Astrocyte (in vitro differentiated cells and primary cell): Measurements from ENCODE around the gene GJB6. TPM values are rescaled to one million over a fixed set of nuclear protein-coding genes. Genes with fewer than 3 reads are reported as not detected.

Source experiments
- DNase-seq: peaks from one replicate; pipeline ENCODE4 v3.0.0-alpha.2; 2010; ENCODE audit warnings: low read depth
- FAIRE-seq: peaks from 2 replicates; lab custom pipeline; 2011; peaks lifted over from hg19 to GRCh38; lab: Jason Lieb, UNC
- H2AFZ ChIP-seq: 2 replicates; pipeline ENCODE4 v1.6.0; 2012; ENCODE audit warnings: low read depth, low read length, inconsistent platforms
- H3K27ac ChIP-seq: 2 replicates; pipeline ENCODE4 v1.5.1; 2011; ENCODE audit warnings: low read depth, low read length, inconsistent platforms
- H3K27me3 ChIP-seq: 2 replicates; pipeline ENCODE4 v1.6.0; 2011; ENCODE audit warnings: low read length, inconsistent platforms; ENCODE audit not compliant: insufficient read depth
- H3K36me3 ChIP-seq: 2 replicates; pipeline ENCODE4 v1.5.1; 2011; ENCODE audit warnings: low read length, inconsistent platforms; ENCODE audit not compliant: insufficient read depth
- H3K4me1 ChIP-seq: 2 replicates; pipeline ENCODE4 v1.5.1; 2011; ENCODE audit warnings: low read length, inconsistent platforms; ENCODE audit not compliant: insufficient read depth
- H3K4me2 ChIP-seq: 2 replicates; pipeline ENCODE4 v1.6.0; 2012; ENCODE audit warnings: low read length, inconsistent platforms
- H3K4me3 ChIP-seq: 2 replicates; pipeline ENCODE4 v1.5.1; 2011; ENCODE audit warnings: low read depth, mild to moderate bottlenecking, low read length, inconsistent platforms; ENCODE audit not compliant: insufficient read depth
- H3K79me2 ChIP-seq: 2 replicates; pipeline ENCODE4 v1.6.0; 2012; ENCODE audit warnings: mild to moderate bottlenecking, low read length, inconsistent platforms; ENCODE audit not compliant: insufficient read depth
- H3K9ac ChIP-seq: 2 replicates; pipeline ENCODE4 v1.6.0; 2012; ENCODE audit warnings: mild to moderate bottlenecking, low read length, inconsistent platforms
- H3K9me3 ChIP-seq: 2 replicates; pipeline ENCODE4 v1.5.1; 2012; ENCODE audit warnings: low read depth, mild to moderate bottlenecking, low read length, inconsistent platforms; ENCODE audit not compliant: insufficient read depth
- H4K20me1 ChIP-seq: 2 replicates; pipeline ENCODE4 v1.6.0; 2012; ENCODE audit warnings: low read length, inconsistent platforms; ENCODE audit not compliant: insufficient read depth
- H3K27ac Mint-ChIP-seq: one replicate; pipeline ENCODE4 v1.8.0; 2021; ENCODE audit warnings: mild to moderate bottlenecking, mixed read lengths; ENCODE audit not compliant: unreplicated experiment
- H3K27me3 Mint-ChIP-seq: one replicate; pipeline ENCODE4 v1.8.0; 2021; ENCODE audit warnings: low read depth, mixed read lengths; ENCODE audit not compliant: unreplicated experiment
- H3K36me3 Mint-ChIP-seq: one replicate; pipeline ENCODE4 v1.8.0; 2021; ENCODE audit warnings: low read depth, mixed read lengths; ENCODE audit not compliant: unreplicated experiment
- H3K4me1 Mint-ChIP-seq: one replicate; pipeline ENCODE4 v1.8.0; 2021; ENCODE audit warnings: low read depth, mixed read lengths; ENCODE audit not compliant: unreplicated experiment
- H3K4me3 Mint-ChIP-seq: one replicate; pipeline ENCODE4 v1.8.0; 2021; ENCODE audit warnings: mild to moderate bottlenecking, moderate library complexity, mixed read lengths; ENCODE audit not compliant: unreplicated experiment
- H3K9me3 Mint-ChIP-seq: one replicate; pipeline ENCODE4 v1.8.0; 2021; ENCODE audit warnings: mild to moderate bottlenecking, mixed read lengths; ENCODE audit not compliant: unreplicated experiment
- CTCF ChIP-seq: IDR thresholded peaks from 2 replicates; pipeline ENCODE4 v1.5.1; 2011; ENCODE audit warnings: low read depth, mild to moderate bottlenecking, inconsistent platforms, low read length, moderate library complexity; ENCODE audit not compliant: insufficient read depth
- EZH2 ChIP-seq: IDR thresholded peaks from 2 replicates; pipeline ENCODE4 v1.6.1; 2012; ENCODE audit warnings: mild to moderate bottlenecking, low read length, inconsistent platforms; ENCODE audit not compliant: insufficient read depth
- total RNA-seq: library from RNA; stranded (reverse); gene quantifications from 2 replicates; pipeline ENCODE4 v1.2.1, GENCODE V29; 2021

GJB6 gene
- total RNA-seq, 1 donor from 2014 or later, result not detected

GRCh38 chr13:20175907-20176652 is 56.0 kb downstream of the GJB6 start:
- Mint-ChIP-seq H3K4me3 (no peak overlapping the region), H3K27me3 (peaks cover 11% of the 10 kb centered on the region), H3K9me3 (no peaks in the 10 kb centered on the region), H3K27ac (no peak overlapping the region), H3K4me1 (peaks cover 16% of the 10 kb centered on the region), H3K36me3 (no peaks in the 10 kb centered on the region)
- H4K20me1 ChIP-seq, result no peaks in the 10 kb centered on the region
- H3K9ac ChIP-seq, result no peak overlapping the region
- no peaks in the 10 kb centered on the region for H3K36me3 ChIP-seq
- H3K27ac ChIP-seq, result no peak overlapping the region
- peaks cover 15% of the 10 kb centered on the region for H3K27me3 ChIP-seq
- TF ChIP-seq CTCF (no peak), EZH2 (no peak)
- DNase-seq (no peak), FAIRE-seq (no peak)
- H3K4me3 ChIP-seq, result no peak overlapping the region
- no peak overlapping the region for H3K4me2 ChIP-seq
- no peak overlapping the region for H2AFZ ChIP-seq
- peaks cover 13% of the 10 kb centered on the region for H3K4me1 ChIP-seq
- H3K79me2 ChIP-seq, result no peaks in the 10 kb centered on the region
- H3K9me3 ChIP-seq, result no peaks in the 10 kb centered on the region

- Histone ChIP-seq H3K4me3 (peak overlapping the region; percentile 46), H4K20me1 (no peaks in the 10 kb centered on the region), H3K79me2 (no peaks in the 10 kb centered on the region), H3K36me3 (no peaks in the 10 kb centered on the region), H3K27ac (peak overlapping the region; percentile 16), H3K9me3 (no peaks in the 10 kb centered on the region), H3K4me2 (peak overlapping the region; percentile 80), H3K9ac (peak overlapping the region; percentile 45), H3K27me3 (peaks cover 15% of the 10 kb centered on the region), H2AFZ (peak overlapping the region; percentile 72), H3K4me1 (peaks cover 13% of the 10 kb centered on the region)
- TF ChIP-seq CTCF (no peak), EZH2 (no peak)
- Mint-ChIP-seq H3K36me3 (no peaks in the 10 kb centered on the region), H3K27me3 (peaks cover 15% of the 10 kb centered on the region), H3K4me3 (no peak overlapping the region), H3K27ac (no peak overlapping the region), H3K4me1 (peaks cover 16% of the 10 kb centered on the region), H3K9me3 (no peaks in the 10 kb centered on the region)
- DNase-seq, result no peak
- no peak for FAIRE-seq
These were observed 56.7 kb downstream of the GJB6 start for GRCh38 chr13:20175406-20175794.
